ENCODE results near the gene CYTIP.

The CYTIP gene

DNA sequence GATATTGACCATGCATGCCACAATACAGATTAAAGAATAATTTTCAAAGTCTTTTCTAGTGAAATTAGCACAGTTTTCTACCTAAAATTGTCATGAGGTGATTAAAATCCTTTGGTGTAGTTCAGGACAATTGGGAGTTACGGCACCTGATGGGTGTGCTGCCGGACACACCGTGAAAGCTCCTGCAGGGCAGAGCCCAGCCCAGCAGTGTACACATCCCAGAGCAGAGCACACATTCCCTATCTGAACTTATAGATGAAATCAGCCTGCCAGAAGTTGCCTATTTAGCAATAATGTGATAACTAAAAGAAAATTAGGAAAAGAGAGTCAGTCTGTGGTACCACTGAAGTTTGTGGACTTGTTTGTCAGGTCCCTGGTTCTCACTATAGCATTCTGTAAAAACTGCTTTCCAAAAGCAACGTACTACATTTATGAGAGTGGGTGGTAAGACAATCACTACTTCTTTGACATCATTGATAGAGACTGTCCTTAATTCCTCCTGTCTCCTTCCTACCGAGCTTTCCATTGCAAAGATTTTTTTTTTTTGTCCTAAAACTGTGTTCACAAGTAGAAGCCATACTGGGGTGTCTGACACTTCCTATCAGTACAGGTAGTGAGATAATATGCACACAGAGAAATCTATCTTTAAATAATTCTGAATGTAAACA lies 3.4 kb downstream of the CYTIP start:
- Histone ChIP-seq H3K4me3 (ENCODE audit: insufficient read depth, low read length, poor library complexity, severe bottlenecking) (peak overlapping the region; percentile 69), H3K27me3 (ENCODE audit: low read length) (no peaks in the 10 kb centered on the region), H3K27ac (ENCODE audit: low read depth, low read length) (peak overlapping the region; percentile 88), H3K36me3 (ENCODE audit: low read length) (no peaks in the 10 kb centered on the region), H3K9me3 (ENCODE audit: insufficient read depth, low read length) (no peaks in the 10 kb centered on the region), H2AFZ (ENCODE audit: low read depth, low read length, severe bottlenecking) (no peak overlapping the region), H3K9me2 (replicated peaks; ENCODE audit: insufficient read depth, low read length) (no peaks in the 10 kb centered on the region), H3K4me2 (ENCODE audit: low read depth, low read length, poor library complexity, severe bottlenecking) (peak overlapping the region; percentile 97), H3K9ac (ENCODE audit: low read length) (peak overlapping the region; percentile 76), H3F3A (ENCODE audit: insufficient read depth) (peaks cover 19% of the 10 kb centered on the region), H4K20me1 (ENCODE audit: low read depth, low read length) (no peaks in the 10 kb centered on the region), H3K79me2 (ENCODE audit: insufficient read depth, low read length) (peaks cover 82% of the 10 kb centered on the region)
- no peak for TF ChIP-seq EZH2phosphoT487 (conservative IDR thresholded peaks at IDR 0.05; ENCODE audit: low read length)
- TF ChIP-seq, protein P1, sequence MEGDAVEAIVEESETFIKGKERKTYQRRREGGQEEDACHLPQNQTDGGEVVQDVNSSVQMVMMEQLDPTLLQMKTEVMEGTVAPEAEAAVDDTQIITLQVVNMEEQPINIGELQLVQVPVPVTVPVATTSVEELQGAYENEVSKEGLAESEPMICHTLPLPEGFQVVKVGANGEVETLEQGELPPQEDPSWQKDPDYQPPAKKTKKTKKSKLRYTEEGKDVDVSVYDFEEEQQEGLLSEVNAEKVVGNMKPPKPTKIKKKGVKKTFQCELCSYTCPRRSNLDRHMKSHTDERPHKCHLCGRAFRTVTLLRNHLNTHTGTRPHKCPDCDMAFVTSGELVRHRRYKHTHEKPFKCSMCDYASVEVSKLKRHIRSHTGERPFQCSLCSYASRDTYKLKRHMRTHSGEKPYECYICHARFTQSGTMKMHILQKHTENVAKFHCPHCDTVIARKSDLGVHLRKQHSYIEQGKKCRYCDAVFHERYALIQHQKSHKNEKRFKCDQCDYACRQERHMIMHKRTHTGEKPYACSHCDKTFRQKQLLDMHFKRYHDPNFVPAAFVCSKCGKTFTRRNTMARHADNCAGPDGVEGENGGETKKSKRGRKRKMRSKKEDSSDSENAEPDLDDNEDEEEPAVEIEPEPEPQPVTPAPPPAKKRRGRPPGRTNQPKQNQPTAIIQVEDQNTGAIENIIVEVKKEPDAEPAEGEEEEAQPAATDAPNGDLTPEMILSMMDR (IDR thresholded peaks at IDR 0.05; ENCODE audit: insufficient read depth, low read length, poor library complexity, severe bottlenecking), result no peak

DNA sequence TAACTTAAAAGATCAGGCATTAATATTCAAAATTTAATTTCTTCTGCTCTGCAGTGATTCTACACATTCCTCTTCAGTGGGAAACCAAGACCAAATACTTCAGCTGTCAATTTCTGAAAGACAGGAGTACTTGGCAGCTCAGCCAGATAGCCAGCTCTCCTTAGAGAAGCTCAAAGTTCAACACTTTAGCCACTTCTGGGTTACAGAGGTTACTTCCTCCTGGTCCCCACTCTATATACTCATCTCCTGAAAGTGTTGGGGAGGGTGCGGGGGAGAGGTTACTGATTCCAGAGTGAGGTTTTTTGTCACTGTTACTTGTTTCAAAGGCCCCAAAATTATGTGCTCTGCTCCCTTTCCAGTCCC lies 4.1 kb downstream of the CYTIP start:
- H3F3A ChIP-seq (ENCODE audit: insufficient read depth), result peaks cover 19% of the 10 kb centered on the region
- no peak overlapping the region for H2AFZ ChIP-seq (ENCODE audit: low read depth, low read length, severe bottlenecking)
- peak overlapping the region; percentile 88 for H3K27ac ChIP-seq (ENCODE audit: low read depth, low read length)
- H3K9me3 ChIP-seq (ENCODE audit: insufficient read depth, low read length), result no peaks in the 10 kb centered on the region
- TF ChIP-seq, protein P1 (IDR thresholded peaks at IDR 0.05; ENCODE audit: insufficient read depth, low read length, poor library complexity, severe bottlenecking), result no peak
- TF ChIP-seq EZH2phosphoT487 (conservative IDR thresholded peaks at IDR 0.05; ENCODE audit: low read length), result no peak
- peak overlapping the region; percentile 69 for H3K4me3 ChIP-seq (ENCODE audit: insufficient read depth, low read length, poor library complexity, severe bottlenecking)
- no peaks in the 10 kb centered on the region for H3K9me2 ChIP-seq (replicated peaks; ENCODE audit: insufficient read depth, low read length)
- no peaks in the 10 kb centered on the region for H3K36me3 ChIP-seq (ENCODE audit: low read length)
- H3K27me3 ChIP-seq (ENCODE audit: low read length), result no peaks in the 10 kb centered on the region
- peaks cover 90% of the 10 kb centered on the region for H3K79me2 ChIP-seq (ENCODE audit: insufficient read depth, low read length)
- peak overlapping the region; percentile 76 for H3K9ac ChIP-seq (ENCODE audit: low read length)
- no peaks in the 10 kb centered on the region for H4K20me1 ChIP-seq (ENCODE audit: low read depth, low read length)
- peak overlapping the region; percentile 97 for H3K4me2 ChIP-seq (ENCODE audit: low read depth, low read length, poor library complexity, severe bottlenecking)

DNA sequence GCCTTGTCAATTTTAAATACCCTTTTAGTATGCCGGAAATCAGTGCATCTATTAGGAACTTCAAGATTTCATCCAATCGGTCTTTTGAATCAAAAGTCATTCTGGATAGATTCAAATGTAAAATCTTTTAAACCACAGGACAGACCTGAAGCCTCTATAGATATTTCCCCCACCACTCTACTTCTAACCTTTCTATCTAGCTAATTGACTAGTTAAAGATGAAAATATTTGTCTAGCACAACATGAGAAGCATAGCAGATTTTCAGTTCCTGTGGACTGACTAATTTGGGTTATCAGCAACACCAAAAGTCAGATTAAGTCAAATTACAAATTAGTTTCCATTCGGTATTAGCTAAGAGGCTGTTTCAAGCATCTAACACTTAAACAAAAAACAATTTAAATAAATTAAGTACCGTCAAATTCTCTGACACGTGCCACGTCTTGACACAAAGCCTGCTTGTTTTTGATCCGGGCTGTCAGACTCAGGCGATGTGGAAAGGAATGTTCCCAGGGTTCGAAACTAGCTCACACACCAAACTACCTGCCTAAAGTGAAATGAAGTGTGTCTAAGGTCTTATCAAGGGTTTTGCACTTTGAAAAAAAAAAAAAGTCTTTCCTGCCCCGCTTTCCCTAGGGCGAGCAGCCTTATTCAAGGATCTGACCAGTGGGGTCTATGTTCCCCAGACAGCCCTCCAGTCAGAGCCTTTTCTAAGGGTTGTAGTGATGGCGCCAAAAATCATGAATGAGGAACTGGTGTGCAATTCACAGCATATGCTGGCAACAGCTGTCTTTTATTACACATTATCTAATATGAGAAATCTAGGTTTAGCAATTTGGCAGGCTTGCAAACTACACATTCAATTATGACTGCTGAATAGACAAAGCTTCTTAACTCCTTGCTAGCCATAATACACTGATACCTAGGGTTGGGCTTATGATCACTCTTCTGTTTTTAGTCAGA lies 4.7 kb downstream of the CYTIP start:
- Histone ChIP-seq H3K36me3 (ENCODE audit: low read length) (peaks cover 3% of the 10 kb centered on the region; the same call in 1 of the 2 replicates), H3K27ac (ENCODE audit: low read depth, low read length) (peak overlapping the region; percentile 88), H4K20me1 (ENCODE audit: low read depth, low read length) (no peaks in the 10 kb centered on the region), H3K9me3 (ENCODE audit: insufficient read depth, low read length) (no peaks in the 10 kb centered on the region), H3K27me3 (ENCODE audit: low read length) (no peaks in the 10 kb centered on the region), H3F3A (ENCODE audit: insufficient read depth) (peaks cover 18% of the 10 kb centered on the region), H3K9me2 (replicated peaks; ENCODE audit: insufficient read depth, low read length) (no peaks in the 10 kb centered on the region), H3K4me3 (ENCODE audit: insufficient read depth, low read length, poor library complexity, severe bottlenecking) (peak overlapping the region; percentile 69), H2AFZ (ENCODE audit: low read depth, low read length, severe bottlenecking) (no peak overlapping the region), H3K4me2 (ENCODE audit: low read depth, low read length, poor library complexity, severe bottlenecking) (peak overlapping the region; percentile 97), H3K9ac (ENCODE audit: low read length) (peak overlapping the region; percentile 76), H3K79me2 (ENCODE audit: insufficient read depth, low read length) (peaks cover 96% of the 10 kb centered on the region)
- TF ChIP-seq, protein P1 (IDR thresholded peaks at IDR 0.05; ENCODE audit: insufficient read depth, low read length, poor library complexity, severe bottlenecking), result no peak
- no peak for TF ChIP-seq EZH2phosphoT487 (conservative IDR thresholded peaks at IDR 0.05; ENCODE audit: low read length)
